Mesendoderm (in vitro differentiated cells): ENCODE results near the gene ZGLP1.

Source experiments
- DNase-seq: peaks from one replicate; pipeline ENCODE4 v3.0.0; 2013
- H2AK5ac ChIP-seq: 2 replicates; pipeline ENCODE4 v1.6.1; 2013; ENCODE audit warnings: low read length, inconsistent platforms
- H2BK120ac ChIP-seq: 2 replicates; pipeline ENCODE4 v1.6.1; 2013; ENCODE audit warnings: low read depth, mild to moderate bottlenecking, low read length, moderate library complexity, mixed read lengths
- H2BK15ac ChIP-seq: replicated peaks from 2 replicates; pipeline ENCODE4 v1.6.1; 2013; ENCODE audit warnings: low read depth, mild to moderate bottlenecking, moderate library complexity
- H2BK5ac ChIP-seq: 2 replicates; pipeline ENCODE4 v1.6.1; 2013; ENCODE audit warnings: low read length, inconsistent platforms
- H3K18ac ChIP-seq: 2 replicates; pipeline ENCODE4 v1.6.1; 2013; ENCODE audit warnings: mild to moderate bottlenecking, low read length, mixed read lengths
- H3K23ac ChIP-seq: one replicate; pipeline ENCODE4 v1.6.1; 2013; ENCODE audit warnings: low read length
- H3K27ac ChIP-seq: 2 replicates; pipeline ENCODE4 v1.5.1; 2013; ENCODE audit warnings: low read depth, mild to moderate bottlenecking, inconsistent platforms, low read length, moderate library complexity
- H3K27me3 ChIP-seq: 2 replicates; pipeline ENCODE4 v1.6.1; 2013; ENCODE audit warnings: low read length, control low read depth, mild to moderate bottlenecking, inconsistent platforms; ENCODE audit not compliant: insufficient read depth, poor library complexity
- H3K36me3 ChIP-seq: 2 replicates; pipeline ENCODE4 v1.6.1; 2013; ENCODE audit warnings: low read length, inconsistent platforms; ENCODE audit not compliant: control insufficient read depth, insufficient read depth
- H3K4ac ChIP-seq: one replicate; pipeline ENCODE4 v1.6.1; 2013; ENCODE audit warnings: low read depth, mild to moderate bottlenecking, low read length, moderate library complexity
- H3K4me1 ChIP-seq: 2 replicates; pipeline ENCODE4 v1.6.1; 2013; ENCODE audit warnings: low read depth, low read length, inconsistent platforms; ENCODE audit not compliant: control insufficient read depth
- H3K4me2 ChIP-seq: 2 replicates; pipeline ENCODE4 v1.6.1; 2013; ENCODE audit warnings: low read length
- H3K4me3 ChIP-seq: 2 replicates; pipeline ENCODE4 v1.5.1; 2013; ENCODE audit warnings: mild to moderate bottlenecking, low read length
- H3K56ac ChIP-seq: one replicate; pipeline ENCODE4 v1.6.1; 2013; ENCODE audit warnings: low read length
- H3K79me1 ChIP-seq: 2 replicates; pipeline ENCODE4 v1.6.1; 2013; ENCODE audit warnings: low read length, inconsistent platforms
- H3K79me2 ChIP-seq: 2 replicates; pipeline ENCODE4 v1.6.1; 2013; ENCODE audit warnings: mild to moderate bottlenecking, low read length; ENCODE audit not compliant: control insufficient read depth, insufficient read depth
- H3K9ac ChIP-seq: 2 replicates; pipeline ENCODE4 v1.6.1; 2013; ENCODE audit warnings: low read length, inconsistent platforms
- H4K5ac ChIP-seq: one replicate; pipeline ENCODE4 v1.6.1; 2013; ENCODE audit warnings: low read length
- H4K8ac ChIP-seq: one replicate; pipeline ENCODE4 v1.6.1; 2013; ENCODE audit warnings: low read depth, mild to moderate bottlenecking, control low read depth, low read length, moderate library complexity
- WGBS: extraction: QIAGEN DNeasy Blood & Tissue Kit; methylation state at CpG from one replicate; pipeline ENCODE4 v1.1.7; 2013; ENCODE audit warnings: low lambda C conversion rate, missing lambda C conversion rate; ENCODE audit not compliant: insufficient coverage; ENCODE audit errors: extremely low coverage; 5-methylcytosine and 5-hydroxymethylcytosine counted together

The ZGLP1 gene

DNA sequence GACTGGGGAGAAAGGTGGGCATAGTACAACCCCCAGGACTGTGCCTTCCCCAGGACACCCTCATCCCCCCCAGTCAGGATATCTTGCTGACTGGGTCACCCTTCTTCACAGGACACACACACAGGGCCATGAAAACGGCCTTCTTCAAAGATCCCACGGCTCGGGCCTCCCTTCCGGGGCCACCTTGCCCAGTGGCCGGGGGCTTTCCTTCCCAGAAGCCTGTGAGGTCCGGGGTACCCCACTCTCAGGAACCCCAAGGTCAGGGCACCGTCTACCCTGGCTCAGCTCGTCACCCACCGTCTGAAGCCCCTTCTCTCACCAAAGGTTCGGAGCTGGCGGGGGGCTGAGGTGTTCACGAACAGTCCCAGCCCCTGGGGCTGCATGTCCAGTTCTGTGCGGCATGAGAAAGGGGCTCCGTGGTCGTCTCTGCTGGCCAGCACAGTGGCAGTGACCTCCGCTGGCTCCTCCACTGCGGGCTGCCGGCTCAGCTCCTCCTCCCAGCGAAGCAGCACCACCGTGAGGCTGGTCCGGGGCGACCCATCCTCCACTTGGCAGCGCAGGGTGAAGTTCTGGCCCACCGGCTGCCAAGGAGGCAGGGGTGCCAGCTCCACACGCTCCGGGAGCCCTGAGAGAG lies 25.9 kb upstream of the ZGLP1 start:
- Histone ChIP-seq H3K56ac (peak overlapping the region; percentile 71), H3K9ac (peak overlapping the region; percentile 60), H2BK5ac (no peak overlapping the region), H2BK15ac (no peak overlapping the region), H3K79me1 (peaks cover 9% of the 10 kb centered on the region), H3K4me1 (peaks cover 3% of the 10 kb centered on the region), H3K4me2 (no peak overlapping the region), H3K36me3 (no peaks in the 10 kb centered on the region), H3K27ac (no peak overlapping the region), H3K79me2 (peaks cover 17% of the 10 kb centered on the region), H4K8ac (no peak overlapping the region), H2AK5ac (no peak overlapping the region), H3K18ac (no peak overlapping the region), H4K5ac (no peak overlapping the region), H3K4ac (no peak overlapping the region), H2BK120ac (no peak overlapping the region), H3K23ac (no peak overlapping the region), H3K4me3 (no peak overlapping the region), H3K27me3 (no peaks in the 10 kb centered on the region)
- no peak for DNase-seq
- WGBS, result no CpG with 5 or more reads among the region's 26 CpGs

DNA sequence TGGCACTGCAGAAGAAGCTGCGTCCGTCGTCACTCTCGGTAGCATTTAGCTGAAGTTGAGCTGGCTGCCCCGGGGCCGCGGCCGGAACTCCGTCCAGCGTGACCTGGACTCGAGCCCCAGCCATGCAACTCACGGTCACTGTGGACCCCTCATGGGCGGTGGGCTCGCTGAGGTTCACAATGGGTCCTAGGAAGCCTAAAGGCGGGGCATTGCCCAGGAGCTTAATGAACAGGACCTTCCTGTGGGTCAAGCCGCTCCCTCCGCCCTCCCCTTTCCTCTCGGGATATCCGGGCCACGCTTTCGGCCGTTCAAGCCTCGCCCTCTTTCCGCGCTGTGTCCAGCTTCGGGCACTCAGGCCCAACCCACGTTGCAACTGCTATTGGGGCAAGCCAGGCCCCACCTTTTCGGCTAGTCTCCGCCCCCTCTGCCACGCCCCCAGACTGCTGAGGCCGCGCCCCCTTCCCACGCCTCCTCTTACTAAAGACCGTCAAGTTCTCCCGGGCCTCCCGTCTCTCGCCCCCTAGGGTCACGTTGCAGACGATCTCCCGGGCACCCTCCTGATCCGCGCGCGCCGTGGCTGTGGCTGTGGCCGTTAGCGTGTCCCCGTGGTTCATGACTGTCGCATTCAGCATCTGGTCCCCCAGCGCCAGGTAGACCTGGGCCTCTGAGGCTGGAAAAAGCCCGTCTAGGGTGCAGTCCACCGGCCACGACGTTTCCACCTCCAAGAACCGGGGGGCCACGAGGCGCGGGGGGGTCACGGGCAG lies 25.2 kb upstream of the ZGLP1 start:
- Histone ChIP-seq H2BK120ac (no peak overlapping the region), H4K8ac (no peak overlapping the region), H3K27me3 (no peaks in the 10 kb centered on the region), H3K9ac (peak overlapping the region; percentile 70), H3K79me1 (peaks cover 11% of the 10 kb centered on the region), H3K36me3 (no peaks in the 10 kb centered on the region), H3K4me3 (peak overlapping the region; percentile 25), H2BK5ac (no peak overlapping the region), H3K23ac (no peak overlapping the region), H3K4ac (no peak overlapping the region), H3K27ac (no peak overlapping the region), H3K56ac (peak overlapping the region; percentile 84), H3K4me2 (peak overlapping the region; percentile 70), H4K5ac (no peak overlapping the region), H2AK5ac (no peak overlapping the region), H2BK15ac (no peak overlapping the region), H3K4me1 (peaks cover 3% of the 10 kb centered on the region), H3K79me2 (peaks cover 17% of the 10 kb centered on the region), H3K18ac (no peak overlapping the region)
- no CpG with 5 or more reads among the region's 59 CpGs for WGBS
- DNase-seq, result peak; percentile 92

DNA sequence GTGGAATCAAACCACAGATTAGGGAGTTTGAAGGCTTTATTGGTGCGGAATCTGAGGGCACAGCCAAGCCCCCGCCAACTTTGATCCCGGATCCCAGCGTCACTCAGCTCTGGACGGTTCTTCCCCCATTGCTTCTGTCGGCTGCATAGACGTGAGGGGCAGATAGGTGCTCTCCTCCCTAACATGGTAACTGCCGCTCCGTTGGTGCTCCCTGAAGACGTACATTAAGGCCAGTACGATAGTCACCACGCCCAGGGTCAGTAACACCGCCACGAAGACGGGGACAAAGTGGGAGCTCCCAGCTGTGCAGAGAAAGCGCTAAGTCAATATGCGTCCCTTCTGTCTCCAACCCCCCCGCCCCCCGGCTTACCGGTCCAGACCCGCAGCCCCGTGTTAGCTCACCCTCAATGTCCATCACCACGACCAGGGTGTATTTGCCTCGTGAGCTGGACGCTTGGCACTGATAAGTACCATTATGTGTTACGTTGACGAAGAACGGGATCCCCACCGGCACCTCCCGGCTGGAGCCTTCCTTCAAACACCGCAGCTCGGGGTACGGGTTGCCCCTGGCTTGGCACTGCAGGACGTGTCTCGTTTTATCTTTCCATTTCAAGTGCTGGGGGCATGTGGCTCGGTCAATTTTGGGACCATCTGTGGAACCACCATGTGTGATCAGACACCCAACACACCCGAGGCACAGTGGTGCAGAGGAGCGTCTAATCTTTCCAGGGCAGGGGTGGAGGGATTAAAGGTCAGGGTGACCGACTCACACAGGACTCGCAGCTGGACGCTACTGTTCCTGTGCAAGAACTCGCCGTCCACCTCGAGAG lies 24.4 kb upstream of the ZGLP1 start:
- no CpG with 5 or more reads among the region's 44 CpGs for WGBS
- no peaks in the 10 kb centered on the region for H3K27me3 ChIP-seq
- no peak overlapping the region for H2BK15ac ChIP-seq
- H3K79me1 ChIP-seq, result peaks cover 11% of the 10 kb centered on the region
- no peak overlapping the region for H3K18ac ChIP-seq
- H4K8ac ChIP-seq, result no peak overlapping the region
- peak overlapping the region; percentile 67 for H3K4me3 ChIP-seq
- H3K9ac ChIP-seq, result peak overlapping the region; percentile 70
- H3K27ac ChIP-seq, result no peak overlapping the region
- DNase-seq, result peak; percentile 24
- H3K23ac ChIP-seq, result no peak overlapping the region
- no peaks in the 10 kb centered on the region for H3K36me3 ChIP-seq
- H3K56ac ChIP-seq, result peak overlapping the region; percentile 84
- peaks cover 3% of the 10 kb centered on the region for H3K4me1 ChIP-seq
- no peak overlapping the region for H3K4ac ChIP-seq
- H2AK5ac ChIP-seq, result no peak overlapping the region
- peak overlapping the region; percentile 70 for H3K4me2 ChIP-seq
- no peak overlapping the region for H2BK120ac ChIP-seq
- H4K5ac ChIP-seq, result no peak overlapping the region
- no peak overlapping the region for H2BK5ac ChIP-seq
- H3K79me2 ChIP-seq, result peaks cover 17% of the 10 kb centered on the region

DNA sequence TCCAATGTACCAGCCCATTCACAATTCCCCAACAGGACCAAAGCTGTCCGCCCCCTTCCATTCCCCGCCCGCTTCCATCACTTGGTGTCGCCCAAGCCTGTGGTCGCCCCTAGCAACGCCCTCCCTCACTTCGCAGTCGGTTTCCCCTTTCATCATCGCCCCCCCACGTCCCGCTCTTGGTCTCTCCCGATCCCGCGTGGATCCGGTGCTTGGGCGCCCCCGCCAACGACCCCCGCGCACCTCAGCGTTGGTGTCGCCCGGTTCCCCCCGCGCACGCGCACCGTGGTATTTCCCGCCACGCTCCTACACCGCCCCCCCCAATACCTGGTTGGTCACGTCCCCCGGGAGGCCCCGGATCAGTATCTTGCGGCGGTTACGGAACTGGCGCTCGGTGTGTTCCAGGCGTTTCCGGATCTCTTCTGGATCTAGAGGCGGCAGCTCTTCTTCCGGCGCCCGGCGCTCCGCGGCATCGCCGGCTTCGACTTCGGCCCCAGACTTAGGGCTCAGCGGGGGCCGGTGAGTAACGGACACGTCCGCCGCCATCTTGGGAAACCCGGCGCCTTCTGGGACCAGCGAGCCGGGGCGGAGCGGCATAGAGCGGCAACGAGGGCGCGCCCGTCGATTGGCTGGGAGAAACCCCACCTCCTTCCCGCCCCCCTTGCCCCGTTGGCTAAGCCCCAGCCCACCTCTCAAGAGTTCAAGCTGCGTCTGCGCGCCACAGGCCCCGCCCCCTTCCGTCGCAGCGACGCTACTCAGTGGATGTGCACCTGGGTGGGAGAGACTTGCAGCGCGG lies 23.5 kb upstream of the ZGLP1 start, which contains the start of gene RAVER1:
Gene RAVER1, minus strand, starts transcription at position 565 of the 793 bp plus-strand sequence. Its CDS starts 22 bp downstream, at position 543.
- Histone ChIP-seq H2AK5ac (no peak within 1 kb of the TSS), H3K36me3 (no peaks in the 10 kb centered on the region), H3K27me3 (no peaks in the 10 kb centered on the region), H4K5ac (no peak within 1 kb of the TSS), H3K4ac (peak within 1 kb of the TSS; percentile 61), H3K79me2 (peaks cover 17% of the 10 kb centered on the region), H3K9ac (peak within 1 kb of the TSS; percentile 80), H3K56ac (peak within 1 kb of the TSS; percentile 92), H3K4me1 (peaks cover 3% of the 10 kb centered on the region), H3K79me1 (peaks cover 11% of the 10 kb centered on the region), H3K27ac (peak within 1 kb of the TSS; percentile 64), H2BK15ac (no peak within 1 kb of the TSS), H3K4me2 (peak within 1 kb of the TSS; percentile 73), H4K8ac (no peak within 1 kb of the TSS), H3K23ac (no peak within 1 kb of the TSS), H2BK120ac (no peak within 1 kb of the TSS), H2BK5ac (no peak within 1 kb of the TSS), H3K18ac (peak within 1 kb of the TSS; percentile 66), H3K4me3 (peak within 1 kb of the TSS; percentile 74)
- WGBS, result no CpG with 5 or more reads among the region's 82 CpGs
- peak; percentile 98 for DNase-seq
